Measurements from ENCODE around the gene CREB5.
"Not testable (repeated sequence)": the region's sequence is repeated elsewhere in the genome, so short reads cannot be mapped to it uniquely, and the experiment has no call there.

CREB5 gene

DNA sequence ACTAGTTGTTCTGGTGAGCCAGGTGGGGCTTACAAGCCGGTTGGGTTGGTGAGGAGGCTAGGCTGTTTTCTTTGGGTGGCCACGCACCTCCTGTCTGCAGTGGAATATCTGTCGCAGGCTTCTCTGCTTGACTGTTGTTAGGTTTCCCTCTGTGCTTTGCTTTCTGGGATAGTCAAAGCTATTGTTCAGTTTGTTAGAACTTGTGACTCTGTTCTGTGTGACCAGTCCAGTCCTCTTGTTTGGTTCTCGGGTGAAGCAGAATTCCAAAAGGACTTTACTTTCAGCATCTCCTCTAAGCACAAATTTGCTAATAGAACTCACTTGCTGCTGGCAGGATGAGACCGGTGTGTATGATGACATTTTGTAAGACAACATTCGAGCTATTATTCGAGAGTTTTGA, 105.3 kb downstream of the CREB5 start:
- no peak for DNase-seq

DNA sequence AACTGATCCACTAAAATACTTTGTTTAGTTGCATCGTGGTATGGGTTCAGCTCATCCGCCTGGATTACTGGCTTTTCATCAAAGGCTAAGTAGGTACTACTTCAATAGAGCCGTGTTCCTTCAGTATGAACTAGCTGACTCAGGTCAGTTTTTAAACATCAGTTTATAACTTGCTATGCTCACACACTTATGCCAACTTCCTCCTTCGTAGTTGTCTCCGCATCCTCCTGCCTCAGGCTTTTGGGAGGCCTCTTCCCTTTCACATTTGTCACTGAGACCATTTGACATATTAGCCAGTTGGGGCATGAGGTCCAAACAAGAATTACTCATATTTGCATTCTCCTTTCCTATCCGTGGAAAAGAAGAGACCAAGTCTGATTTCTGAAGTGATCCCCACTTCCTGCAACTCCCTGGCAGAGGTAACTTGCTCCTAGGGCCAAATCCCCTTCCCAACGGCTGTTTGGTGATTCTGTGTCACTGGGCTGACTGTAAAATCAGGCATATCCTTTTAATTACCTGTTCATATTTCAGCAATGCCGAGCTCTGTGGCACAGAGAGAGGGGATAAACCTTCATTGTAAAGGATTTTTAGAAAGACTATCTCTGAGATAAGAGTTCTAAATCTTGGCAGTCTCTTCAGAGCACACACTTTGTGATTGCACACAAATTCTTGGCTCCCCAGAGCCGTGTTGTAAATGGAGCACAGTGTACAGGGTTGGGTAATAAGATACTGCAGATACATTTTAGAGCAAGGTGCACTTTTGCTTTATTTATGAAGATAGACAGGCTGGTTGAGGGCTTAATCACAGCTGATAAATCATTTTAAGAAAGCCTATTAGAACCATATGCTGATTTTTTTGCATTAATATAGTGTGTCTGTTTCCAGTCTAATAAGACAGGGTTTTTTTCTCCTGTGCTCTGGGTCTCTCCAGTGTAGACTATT, 108.0 kb downstream of the CREB5 start:
- no peak for DNase-seq

GRCh38 chr7:28524978-28525377, 112.7 kb downstream of the CREB5 start:
- no peak for DNase-seq

DNA sequence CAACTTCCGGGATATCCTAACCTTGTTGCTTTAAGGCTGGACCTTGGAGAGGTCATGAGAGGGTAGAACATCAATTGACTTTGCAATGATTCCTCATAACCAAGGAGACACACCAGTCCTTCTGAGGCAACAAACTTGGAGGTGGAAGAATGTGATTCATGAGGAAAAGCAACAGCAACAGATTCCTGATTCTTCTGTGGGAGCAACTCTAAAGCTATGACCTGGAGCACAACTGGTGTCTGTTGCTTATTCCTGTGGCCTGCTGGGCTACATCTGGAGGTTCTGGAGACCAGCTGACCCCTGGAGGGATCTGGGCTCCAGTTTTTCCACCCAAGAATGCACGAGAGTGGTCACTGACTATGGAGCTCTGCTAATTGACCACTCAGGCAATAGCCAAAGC, 116.6 kb downstream of the CREB5 start:
- DNase-seq: no peak

DNA sequence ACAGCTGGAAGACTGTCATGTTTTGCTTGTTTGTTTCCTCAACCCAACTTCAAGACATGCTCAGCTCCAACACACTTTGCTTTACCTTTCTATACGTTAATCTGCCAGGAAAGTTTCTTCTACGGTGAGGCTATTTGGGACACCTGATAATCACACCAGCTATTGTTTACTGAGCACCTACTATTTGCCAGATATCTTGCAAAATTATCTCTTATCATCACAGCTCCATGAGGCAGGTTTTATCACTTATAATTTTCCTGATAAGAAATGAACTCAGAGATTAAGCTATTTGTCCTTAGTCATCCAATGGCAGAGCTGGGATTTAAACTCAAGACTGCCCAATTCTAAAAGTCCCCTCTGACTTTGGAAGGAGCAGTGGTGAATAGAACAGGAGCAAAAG, 117.4 kb downstream of the CREB5 start:
- no peak for DNase-seq

DNA sequence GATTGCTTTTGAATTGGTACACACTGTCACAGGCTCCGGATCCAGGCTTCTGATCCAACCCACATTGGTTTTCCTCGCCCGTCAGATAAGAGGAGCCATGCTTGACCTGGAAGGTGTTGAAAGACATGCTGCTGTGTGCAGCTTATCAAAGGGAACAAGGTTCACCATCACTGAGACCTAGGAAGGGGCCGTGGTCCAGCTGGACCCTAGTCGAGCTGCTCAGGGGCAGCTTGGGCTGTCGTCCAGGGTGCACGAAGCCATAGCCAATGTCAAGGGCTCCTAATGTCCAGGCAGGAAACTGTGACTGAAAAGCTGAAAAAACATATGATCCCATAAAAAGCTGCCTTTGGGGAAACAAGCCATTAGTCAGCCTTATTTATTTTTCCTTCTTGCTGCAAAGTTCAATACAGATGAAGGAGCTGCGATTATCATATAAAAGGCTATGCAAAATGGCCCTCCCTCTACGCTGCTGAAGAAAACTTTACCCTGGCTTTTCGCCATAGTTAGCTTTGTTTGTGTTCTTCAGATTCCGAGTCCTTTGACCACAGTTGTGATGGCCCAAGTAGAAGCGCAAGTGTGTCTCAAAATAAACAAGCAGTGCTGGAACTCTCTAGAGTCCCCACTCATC, 118.0 kb downstream of the CREB5 start:
- no peak for DNase-seq

GRCh38 chr7:28530803-28531175, 118.5 kb downstream of the CREB5 start:
- no peak for DNase-seq

GRCh38 chr7:28531291-28531690, 119.0 kb downstream of the CREB5 start:
- no peak for DNase-seq

GRCh38 chr7:28532181-28532580, 119.9 kb downstream of the CREB5 start:
- DNase-seq: no peak

- DNase-seq: no peak
Observed at GRCh38 chr7:28533267-28533666, 120.9 kb downstream of the CREB5 start.

GRCh38 chr7:28533731-28534531, 121.6 kb downstream of the CREB5 start:
- DNase-seq: no peak

DNA sequence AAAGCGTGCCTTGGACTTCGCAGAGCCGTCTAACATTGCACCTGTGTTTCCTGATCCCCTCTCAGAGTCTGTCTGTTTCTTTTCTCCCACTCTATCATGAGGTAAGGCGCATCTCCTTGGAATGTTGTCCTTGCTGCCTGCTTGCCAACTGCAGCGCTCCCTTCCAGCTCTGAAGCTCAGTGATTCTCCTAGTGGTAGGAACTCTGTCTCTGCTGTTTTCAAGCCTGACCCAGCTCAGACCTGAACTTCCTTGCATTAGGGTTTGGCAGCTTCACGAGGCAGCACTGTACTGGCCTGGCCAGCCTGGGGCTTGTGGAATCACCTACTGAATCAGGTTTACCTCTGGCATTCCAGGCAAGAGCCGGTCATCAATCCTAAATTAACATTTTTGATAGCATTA, 123.9 kb downstream of the CREB5 start:
- DNase-seq: no peak

DNA sequence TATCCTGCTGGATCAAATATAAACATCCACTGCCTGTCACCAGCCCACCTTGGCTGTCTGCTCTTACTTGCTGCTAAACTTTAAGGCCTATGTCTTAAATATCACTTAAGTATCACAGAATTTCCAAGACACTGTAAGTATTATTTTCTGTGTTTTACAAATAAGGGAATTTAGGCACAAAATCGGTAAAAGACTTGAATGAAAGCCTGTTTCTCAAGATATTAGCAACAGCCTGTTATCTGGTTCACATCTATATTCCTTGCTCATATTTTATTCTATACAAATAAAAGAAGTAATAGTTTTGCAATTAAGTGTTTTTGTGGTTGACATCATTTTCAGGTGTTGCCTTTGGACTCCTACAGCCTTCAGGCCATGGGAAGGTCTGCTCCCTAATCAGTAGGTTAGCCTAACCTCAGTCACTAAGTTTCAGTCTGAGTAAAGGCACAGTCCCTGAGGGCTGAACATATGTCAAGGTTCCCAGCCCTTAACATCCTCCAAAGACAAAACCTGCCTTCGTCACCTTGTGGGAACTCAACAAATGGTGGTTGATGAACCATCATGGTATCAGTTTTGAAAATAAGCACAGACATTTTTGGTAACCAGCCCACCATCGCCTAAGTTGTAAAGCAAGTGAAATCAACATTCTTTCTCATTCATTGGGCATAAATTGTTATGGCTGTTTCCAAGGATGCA, 127.1 kb downstream of the CREB5 start:
- DNase-seq: no peak

GRCh38 chr7:28542410-28542809, 130.1 kb downstream of the CREB5 start:
- DNase-seq: no peak

GRCh38 chr7:28544453-28545117, 132.3 kb downstream of the CREB5 start:
- DNase-seq: no peak

DNA sequence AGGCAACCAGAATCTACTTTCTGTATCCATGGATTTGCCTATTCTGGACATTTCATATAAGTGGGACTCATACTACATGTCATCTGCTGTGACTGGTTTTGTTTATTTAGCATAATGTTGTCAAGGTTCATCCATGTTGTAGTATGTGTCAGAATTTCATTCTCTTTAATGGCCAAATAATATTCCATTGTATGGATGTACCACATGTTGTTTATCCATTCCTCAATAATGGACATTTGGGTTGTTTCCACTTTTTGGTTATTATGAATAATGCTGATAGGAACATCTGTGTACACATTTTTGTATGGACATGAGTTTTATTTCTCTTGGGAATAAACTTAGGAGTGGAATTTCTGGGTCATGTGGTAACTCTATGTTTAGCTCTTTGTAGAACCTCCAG, 133.7 kb downstream of the CREB5 start:
- no peak for DNase-seq

GRCh38 chr7:28547115-28547514, 134.8 kb downstream of the CREB5 start:
- no peak for DNase-seq

- no peak for DNase-seq
Observed at GRCh38 chr7:28548416-28548815, 136.1 kb downstream of the CREB5 start.

GRCh38 chr7:28549998-28550397, 137.7 kb downstream of the CREB5 start:
- no peak for DNase-seq

DNA sequence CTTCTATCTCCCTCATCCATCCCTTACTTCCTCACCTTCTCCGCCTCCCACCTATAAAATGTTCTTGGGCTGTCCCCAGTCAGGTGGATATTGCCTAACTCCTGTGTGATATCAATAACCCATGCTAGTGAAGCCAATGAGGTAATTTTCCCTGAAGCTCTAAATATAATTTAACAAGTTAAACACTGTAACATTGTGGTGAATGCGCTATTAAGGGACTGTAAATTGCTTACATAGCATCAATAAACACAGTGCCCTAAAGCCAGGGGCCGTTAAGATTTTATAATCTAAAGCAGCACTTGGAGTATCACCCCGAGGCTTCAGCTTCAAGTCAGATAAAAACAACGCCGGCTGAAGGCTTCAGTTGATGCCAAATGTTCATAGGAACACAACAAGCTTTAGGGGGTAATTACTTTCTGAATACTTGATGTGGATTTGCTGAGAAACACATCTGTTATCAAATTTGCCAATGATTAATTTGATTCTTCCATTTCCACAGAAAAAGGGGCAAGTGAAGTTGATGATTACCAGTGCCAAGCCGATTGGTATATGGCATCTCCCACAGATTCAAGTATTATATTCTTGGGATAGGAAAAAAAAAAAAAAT, 138.4 kb downstream of the CREB5 start:
- DNase-seq: no peak

DNA sequence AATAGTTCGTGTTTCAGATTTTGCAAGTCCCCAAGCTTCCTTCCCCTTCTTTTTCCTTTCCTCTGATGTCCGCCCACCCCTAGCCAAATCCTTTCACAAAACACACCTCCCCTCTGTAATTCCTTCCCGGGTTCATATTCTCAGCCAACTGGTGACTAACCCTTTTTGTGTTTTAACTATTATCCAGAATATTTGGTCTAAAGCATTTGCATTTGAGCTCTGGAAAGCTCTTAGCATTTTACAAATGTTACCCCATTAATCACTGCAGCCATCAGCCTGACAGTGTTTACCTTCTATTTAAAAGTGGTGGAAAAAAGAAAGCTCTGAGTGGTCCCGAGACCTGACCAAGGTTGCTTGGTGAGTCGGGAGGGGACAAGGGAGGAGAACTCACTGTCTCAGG, 139.0 kb downstream of the CREB5 start:
- DNase-seq: no peak

- DNase-seq: not testable (repeated sequence)
Observed at GRCh38 chr7:28551766-28552165, 139.4 kb downstream of the CREB5 start.
